PC-3 (cell line): ENCODE measurements around the gene ZC2HC1C.

Experiments used
- CTCF ChIP-seq: fragments of 300-600 bp; sonication (generic); conservative IDR thresholded peaks from 2 replicates; pipeline ENCODE4 v1.5.1; 2017; ENCODE audit warnings: antibody characterized with exemption, low read depth, mild to moderate bottlenecking, low read length
- EZH2 ChIP-seq: fragments of 300-600 bp; sonication (generic); IDR thresholded peaks from one replicate; pipeline ENCODE4 v1.6.1; 2017; ENCODE audit warnings: antibody characterized with exemption, mild to moderate bottlenecking, low read length; ENCODE audit not compliant: unreplicated experiment

DNA sequence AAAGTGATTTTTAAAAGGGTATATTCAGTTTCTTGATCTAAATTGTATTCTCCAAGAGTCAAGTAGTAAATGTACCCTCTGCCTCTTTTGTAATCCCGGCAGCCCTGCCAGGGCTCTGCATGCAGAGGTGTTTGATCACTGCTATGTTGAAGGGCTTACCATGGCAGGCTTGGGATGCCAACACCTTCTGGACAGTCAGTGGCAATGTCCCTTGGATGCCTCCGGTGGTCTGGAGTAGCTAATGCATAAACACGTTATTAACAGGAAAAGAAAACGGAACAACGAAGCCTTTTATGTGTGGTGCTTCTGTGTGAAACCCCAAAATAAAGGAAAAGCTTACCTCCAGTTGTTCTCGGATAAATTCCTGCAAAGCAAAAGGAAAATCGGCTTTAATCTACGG is 46.8 kb upstream of the ZC2HC1C start:
- TF ChIP-seq CTCF (peak; percentile 68), EZH2 (no peak)
